Spleen (tissue), 7 donors: ENCODE results near the gene IL32.

ENCODE experiments used
- POLR2A ChIP-seq, 3 donors: fragments of 450-650 bp; IDR thresholded peaks; one replicate each; pipeline ENCODE4 v1.5.1; 2017; ENCODE audit warnings: antibody characterized with exemption in 3 of 3, mild to moderate bottlenecking in 1 of 3
- POLR2AphosphoS5 ChIP-seq, 3 donors: sonication (generic); formaldehyde crosslinking; IDR thresholded peaks; one replicate each; pipeline ENCODE4 v1.5.1; 2017; ENCODE audit warnings: antibody characterized with exemption in 3 of 3
- TF ChIP-seq, protein P1 (sequence below), 11 experiments: fragments of 200-600 bp in 7 of 11; fragments of 450-650 bp in 4 of 11; sonication (generic) in 4 of 11; IDR thresholded peaks in 8 of 11; conservative IDR thresholded peaks in 3 of 11; 1 replicate in 7 of 11; 2 replicates in 4 of 11; pipeline versions ENCODE4 v1.4.0 to v1.8.0; 2016 to 2021; ENCODE audit warnings: antibody characterized with exemption in 11 of 11, inconsistent platforms in 4 of 11, mild to moderate bottlenecking in 1 of 11
- donor health status: DM: no; HTN: no; CAD: no; lungs with moderate emphysema.
- donor health status: DM: no; HTN: no; CAD: no.
- donor health status: DM: no; HTN: no; CAD: no.

- TF ChIP-seq POLR2A (IDR thresholded peaks at IDR 0.05) (no peak), POLR2AphosphoS5 (IDR thresholded peaks at IDR 0.05) (no peak)
- TF ChIP-seq, protein P1, sequence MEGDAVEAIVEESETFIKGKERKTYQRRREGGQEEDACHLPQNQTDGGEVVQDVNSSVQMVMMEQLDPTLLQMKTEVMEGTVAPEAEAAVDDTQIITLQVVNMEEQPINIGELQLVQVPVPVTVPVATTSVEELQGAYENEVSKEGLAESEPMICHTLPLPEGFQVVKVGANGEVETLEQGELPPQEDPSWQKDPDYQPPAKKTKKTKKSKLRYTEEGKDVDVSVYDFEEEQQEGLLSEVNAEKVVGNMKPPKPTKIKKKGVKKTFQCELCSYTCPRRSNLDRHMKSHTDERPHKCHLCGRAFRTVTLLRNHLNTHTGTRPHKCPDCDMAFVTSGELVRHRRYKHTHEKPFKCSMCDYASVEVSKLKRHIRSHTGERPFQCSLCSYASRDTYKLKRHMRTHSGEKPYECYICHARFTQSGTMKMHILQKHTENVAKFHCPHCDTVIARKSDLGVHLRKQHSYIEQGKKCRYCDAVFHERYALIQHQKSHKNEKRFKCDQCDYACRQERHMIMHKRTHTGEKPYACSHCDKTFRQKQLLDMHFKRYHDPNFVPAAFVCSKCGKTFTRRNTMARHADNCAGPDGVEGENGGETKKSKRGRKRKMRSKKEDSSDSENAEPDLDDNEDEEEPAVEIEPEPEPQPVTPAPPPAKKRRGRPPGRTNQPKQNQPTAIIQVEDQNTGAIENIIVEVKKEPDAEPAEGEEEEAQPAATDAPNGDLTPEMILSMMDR (IDR thresholded peaks at IDR 0.05 in 8 of 11, conservative IDR thresholded peaks at IDR 0.05 in 3 of 11): no peak
Measured at GRCh38 chr16:3050487-3050886, 15.0 kb upstream of the IL32 start.
